SU-DHL-6 (cell line): ENCODE results near the gene CMKLR1.

ENCODE experiments used
- EZH2phosphoT487 ChIP-seq: fragments of 200-600 bp; sonication (generic), shearing (Covaris generic); conservative IDR thresholded peaks from 2 replicates; pipeline ENCODE4 v1.6.1; 2018; ENCODE audit warnings: mild to moderate bottlenecking, antibody characterized with exemption, low read length, moderate library complexity, mixed read lengths
- TF ChIP-seq, protein P1 (sequence below): fragments of 200-600 bp; sonication (generic); IDR thresholded peaks from one replicate; pipeline ENCODE4 v1.5.1; 2017; ENCODE audit warnings: antibody characterized with exemption, mild to moderate bottlenecking, low read length, moderate library complexity; ENCODE audit not compliant: insufficient read depth, poor library complexity, severe bottlenecking

GRCh38 chr12:108338915-108339657 lies at the start of gene CMKLR1:
- TF ChIP-seq, protein P1, sequence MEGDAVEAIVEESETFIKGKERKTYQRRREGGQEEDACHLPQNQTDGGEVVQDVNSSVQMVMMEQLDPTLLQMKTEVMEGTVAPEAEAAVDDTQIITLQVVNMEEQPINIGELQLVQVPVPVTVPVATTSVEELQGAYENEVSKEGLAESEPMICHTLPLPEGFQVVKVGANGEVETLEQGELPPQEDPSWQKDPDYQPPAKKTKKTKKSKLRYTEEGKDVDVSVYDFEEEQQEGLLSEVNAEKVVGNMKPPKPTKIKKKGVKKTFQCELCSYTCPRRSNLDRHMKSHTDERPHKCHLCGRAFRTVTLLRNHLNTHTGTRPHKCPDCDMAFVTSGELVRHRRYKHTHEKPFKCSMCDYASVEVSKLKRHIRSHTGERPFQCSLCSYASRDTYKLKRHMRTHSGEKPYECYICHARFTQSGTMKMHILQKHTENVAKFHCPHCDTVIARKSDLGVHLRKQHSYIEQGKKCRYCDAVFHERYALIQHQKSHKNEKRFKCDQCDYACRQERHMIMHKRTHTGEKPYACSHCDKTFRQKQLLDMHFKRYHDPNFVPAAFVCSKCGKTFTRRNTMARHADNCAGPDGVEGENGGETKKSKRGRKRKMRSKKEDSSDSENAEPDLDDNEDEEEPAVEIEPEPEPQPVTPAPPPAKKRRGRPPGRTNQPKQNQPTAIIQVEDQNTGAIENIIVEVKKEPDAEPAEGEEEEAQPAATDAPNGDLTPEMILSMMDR: no peak
- no peak for TF ChIP-seq EZH2phosphoT487
